ENCODE measurements around the gene ZNF460. TPM values are rescaled to one million over a fixed set of nuclear protein-coding genes. Genes with fewer than 3 reads are reported as not detected.
A peak's percentile ranks its signal among the peaks of the same experiment; 100 is the strongest.

The ZNF460 gene
- total and polyA plus RNA-seq, 8 donors, result 0.45 to 30.9 (median 19.9) TPM

DNA sequence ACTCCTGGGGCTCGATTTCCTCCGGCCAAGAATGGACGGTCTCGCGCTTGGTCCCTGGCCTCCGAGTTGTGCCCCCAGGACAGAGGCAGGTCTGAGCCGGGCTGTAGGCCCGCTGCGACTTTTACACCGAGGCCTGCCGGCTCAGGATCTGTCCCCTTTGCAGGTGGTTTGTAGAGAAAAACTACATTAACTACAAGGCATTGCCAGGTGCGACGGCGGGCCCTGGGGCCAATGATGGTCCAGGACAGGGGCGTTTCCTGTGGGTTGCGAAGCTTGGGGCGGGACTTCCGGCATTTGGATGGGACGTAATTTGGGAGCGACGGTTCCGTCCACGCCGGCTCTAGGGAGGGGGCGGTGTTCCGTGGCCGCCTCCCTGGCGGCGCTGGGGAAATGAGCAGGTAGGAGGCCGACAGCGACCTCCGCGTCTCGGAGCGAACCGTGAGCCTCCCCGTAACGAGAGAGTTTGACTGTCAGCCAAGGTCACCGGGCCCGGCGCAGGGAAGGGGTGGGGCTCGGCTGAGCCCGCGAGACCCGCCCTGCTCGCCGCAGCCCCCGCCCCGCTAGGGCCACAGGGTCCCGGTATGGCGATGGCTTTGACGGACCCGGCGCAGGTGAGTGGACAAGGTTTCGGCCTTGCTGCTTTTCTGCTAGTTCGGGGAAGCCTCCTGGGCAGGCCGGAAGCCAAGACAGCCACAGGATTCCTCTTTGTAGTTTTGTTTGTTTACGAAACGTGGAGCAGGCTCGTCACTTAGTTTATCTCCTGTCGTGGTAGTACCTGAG, 39.8 kb upstream of the ZNF460 start, which contains the start of gene ZNF805:
ZNF805 (plus strand) TSS at position 322 of the 780 bp plus-strand sequence; CDS start at position 582, 260 bp downstream.
- Histone ChIP-seq H3K4me1 (peaks cover 11 to 15% (median 14%) of the 10 kb centered on the region in 3 donors), H3K36me3 (peaks cover 0 to 12% (median 0%) of the 10 kb centered on the region in 3 donors), H3K4me3 (peak within 1 kb of the TSS; percentile 64 to 93 (median 84)), H3K9me3 (no peaks in the 10 kb centered on the region), H3K27ac (peak within 1 kb of the TSS; percentile 64 to 82 (median 78)), H3K27me3 (no peaks in the 10 kb centered on the region)
- WGBS, 2 donors, result 0% methylated on average over 56 to 61 of the region's 61 CpGs
- intact Hi-C loops (cut with DNase I), result no loop called here
- peak; percentile 98 to 99 (median 99) for ATAC-seq
- TF ChIP-seq, protein P1, sequence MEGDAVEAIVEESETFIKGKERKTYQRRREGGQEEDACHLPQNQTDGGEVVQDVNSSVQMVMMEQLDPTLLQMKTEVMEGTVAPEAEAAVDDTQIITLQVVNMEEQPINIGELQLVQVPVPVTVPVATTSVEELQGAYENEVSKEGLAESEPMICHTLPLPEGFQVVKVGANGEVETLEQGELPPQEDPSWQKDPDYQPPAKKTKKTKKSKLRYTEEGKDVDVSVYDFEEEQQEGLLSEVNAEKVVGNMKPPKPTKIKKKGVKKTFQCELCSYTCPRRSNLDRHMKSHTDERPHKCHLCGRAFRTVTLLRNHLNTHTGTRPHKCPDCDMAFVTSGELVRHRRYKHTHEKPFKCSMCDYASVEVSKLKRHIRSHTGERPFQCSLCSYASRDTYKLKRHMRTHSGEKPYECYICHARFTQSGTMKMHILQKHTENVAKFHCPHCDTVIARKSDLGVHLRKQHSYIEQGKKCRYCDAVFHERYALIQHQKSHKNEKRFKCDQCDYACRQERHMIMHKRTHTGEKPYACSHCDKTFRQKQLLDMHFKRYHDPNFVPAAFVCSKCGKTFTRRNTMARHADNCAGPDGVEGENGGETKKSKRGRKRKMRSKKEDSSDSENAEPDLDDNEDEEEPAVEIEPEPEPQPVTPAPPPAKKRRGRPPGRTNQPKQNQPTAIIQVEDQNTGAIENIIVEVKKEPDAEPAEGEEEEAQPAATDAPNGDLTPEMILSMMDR (IDR thresholded peaks at IDR 0.05), result no peak
- peak; percentile 86 for FAIRE-seq
- peak; percentile 93 to 98 (median 95) for DNase-seq

DNA sequence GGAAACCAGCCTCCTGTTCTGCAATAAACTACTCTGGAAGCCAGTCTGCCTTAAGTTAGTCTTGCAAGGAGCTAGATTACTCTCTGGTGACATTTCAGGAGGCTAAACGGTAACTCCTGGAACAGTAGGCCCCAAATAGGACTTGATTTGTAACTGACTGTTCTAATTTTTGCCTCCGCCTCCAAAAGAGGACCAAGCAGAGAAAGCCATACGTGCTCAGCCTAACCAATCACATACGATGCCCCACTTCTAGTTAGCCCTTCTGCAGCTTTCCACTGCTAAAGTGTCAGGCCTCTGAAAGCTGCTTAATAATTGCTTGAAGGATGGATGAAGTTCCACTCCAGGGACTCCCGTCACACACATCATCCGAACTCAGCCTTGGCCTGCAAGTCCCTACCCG, 39.1 kb upstream of the ZNF460 start:
- Histone ChIP-seq H3K36me3 (peaks cover 0 to 12% (median 0%) of the 10 kb centered on the region in 3 donors), H3K27me3 (no peaks in the 10 kb centered on the region), H3K27ac (peak overlapping the region; percentile 64 to 82 (median 78)), H3K9me3 (no peaks in the 10 kb centered on the region), H3K4me3 (peak overlapping the region; percentile 64 to 93 (median 84)), H3K4me1 (peaks cover 11 to 15% (median 14%) of the 10 kb centered on the region in 3 donors)
- WGBS, 2 donors, result 4 to 8% methylated on average over 7 of the region's 7 CpGs
- FAIRE-seq (no peak), ATAC-seq (peak in 1 of 4 donors; percentile 1), DNase-seq (no peak)
- intact Hi-C loops (cut with DNase I), result no loop called here
- TF ChIP-seq, protein P1 (IDR thresholded peaks at IDR 0.05), result no peak

DNA sequence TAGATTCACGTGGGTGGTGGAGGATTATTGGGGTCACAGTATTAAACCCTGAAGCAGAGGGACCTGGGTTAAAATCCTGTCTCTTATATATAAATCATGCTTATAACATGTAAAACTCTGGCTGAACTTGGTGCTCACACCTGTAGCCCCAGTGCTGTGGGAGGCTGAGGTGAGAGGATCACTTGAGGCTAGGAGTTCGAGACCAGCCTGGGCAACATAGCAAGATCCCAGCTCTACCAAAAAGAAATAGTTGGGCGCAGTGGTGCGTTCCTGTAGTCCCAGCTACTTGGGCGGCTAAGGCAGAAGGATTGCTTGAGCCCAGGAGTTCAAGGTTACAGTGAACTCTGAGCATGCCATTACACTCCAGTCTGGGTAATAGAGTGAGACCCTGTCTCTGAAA, 37.5 kb upstream of the ZNF460 start:
- FAIRE-seq, result no peak
- Histone ChIP-seq H3K36me3 (peaks cover 0 to 24% (median 0%) of the 10 kb centered on the region in 3 donors), H3K27me3 (no peaks in the 10 kb centered on the region), H3K27ac (no peak overlapping the region), H3K9me3 (no peaks in the 10 kb centered on the region), H3K4me1 (peaks cover 11 to 15% (median 14%) of the 10 kb centered on the region in 3 donors), H3K4me3 (no peak overlapping the region)
- 92 to 93% methylated on average over 5 of the region's 5 CpGs for WGBS, 2 donors
- DNase-seq, result no peak
- intact Hi-C loops (cut with DNase I), result no loop called here
- TF ChIP-seq, protein P1 (IDR thresholded peaks at IDR 0.05), result no peak
- ATAC-seq, result no peak

DNA sequence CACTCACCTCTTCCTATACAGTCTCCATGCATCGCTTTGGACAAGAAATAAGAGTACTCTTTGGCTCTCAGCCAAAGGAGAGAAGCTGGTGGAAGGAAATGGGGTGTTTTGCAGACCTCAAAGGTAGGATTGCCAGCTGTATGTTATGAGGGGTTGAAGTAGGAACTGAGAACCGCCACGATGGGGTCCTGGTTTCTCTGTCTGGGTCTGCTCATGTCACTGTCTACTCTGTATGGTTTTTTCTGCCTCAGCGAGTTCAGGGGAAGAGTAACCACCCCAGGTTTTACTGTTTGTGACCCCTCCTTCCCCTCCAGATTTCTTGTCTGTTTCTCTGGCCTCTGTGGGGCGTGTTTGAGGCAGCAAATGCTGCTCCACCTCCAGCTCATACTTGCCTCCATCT, 35.8 kb upstream of the ZNF460 start:
- ATAC-seq (no peak), DNase-seq (no peak), FAIRE-seq (no peak)
- Histone ChIP-seq H3K27me3 (no peaks in the 10 kb centered on the region), H3K9me3 (no peaks in the 10 kb centered on the region), H3K36me3 (peaks cover 4 to 32% (median 6%) of the 10 kb centered on the region in 3 donors), H3K27ac (no peak overlapping the region), H3K4me1 (peaks cover 11 to 15% (median 14%) of the 10 kb centered on the region in 3 donors), H3K4me3 (no peak overlapping the region)
- TF ChIP-seq, protein P1 (IDR thresholded peaks at IDR 0.05), result no peak
- intact Hi-C loops (cut with DNase I), result no loop called here
- WGBS, 2 donors, result 79 to 99% methylated on average over 5 of the region's 5 CpGs

DNA sequence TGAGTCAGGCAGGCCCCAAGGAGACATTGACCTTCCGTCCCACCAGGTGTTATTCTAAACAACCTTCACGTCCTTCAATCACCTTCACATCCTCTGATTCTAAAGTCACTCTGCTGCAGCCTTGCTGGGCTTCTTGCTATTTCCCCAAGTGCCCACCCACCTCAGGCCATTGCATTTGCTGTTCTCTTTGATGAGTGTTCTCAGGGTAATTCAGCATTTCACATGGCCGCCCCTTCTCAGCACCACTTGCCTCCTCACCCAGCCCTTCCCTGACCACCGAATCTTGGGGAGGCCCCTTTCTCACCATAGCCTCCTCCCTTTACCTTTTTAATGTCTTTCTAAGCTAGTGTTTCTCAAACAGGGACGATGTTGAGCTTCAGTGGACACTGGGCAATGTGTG, 35.2 kb upstream of the ZNF460 start:
- FAIRE-seq (no peak), DNase-seq (no peak), ATAC-seq (no peak)
- intact Hi-C loops (cut with DNase I), result no loop called here
- Histone ChIP-seq H3K9me3 (no peaks in the 10 kb centered on the region), H3K36me3 (peaks cover 4 to 32% (median 6%) of the 10 kb centered on the region in 3 donors), H3K27ac (no peak overlapping the region), H3K4me3 (no peak overlapping the region), H3K4me1 (peaks cover 11 to 15% (median 14%) of the 10 kb centered on the region in 3 donors), H3K27me3 (no peaks in the 10 kb centered on the region)
- TF ChIP-seq, protein P1 (IDR thresholded peaks at IDR 0.05), result no peak
- 95 to 96% methylated on average over 5 of the region's 5 CpGs for WGBS, 2 donors

Data from pancreas (tissue), 10 donors.